ENCODE measurements around the gene CYSLTR2.

The CYSLTR2 gene

GRCh38 chr13:48748681-48749080 is 95.0 kb downstream of the CYSLTR2 start:
- no peak for DNase-seq (ENCODE audit: low read depth, low spot score)
- Histone ChIP-seq H3K9ac (ENCODE audit: insufficient read length, low read depth) (no peak overlapping the region), H3K9me3 (ENCODE audit: insufficient read depth, low read length) (no peaks in the 10 kb centered on the region), H3K36me3 (ENCODE audit: insufficient read depth, insufficient read length, low read length) (no peaks in the 10 kb centered on the region), H3K4me3 (ENCODE audit: insufficient read length, low read depth) (no peak overlapping the region), H3K4me1 (ENCODE audit: insufficient read depth, insufficient read length) (no peaks in the 10 kb centered on the region), H3K27me3 (ENCODE audit: insufficient read depth, insufficient read length) (no peaks in the 10 kb centered on the region)
- TF ChIP-seq ZNF274 (IDR thresholded peaks at IDR 0.05; ENCODE audit: low read depth, low read length) = no peak
- TF ChIP-seq SUZ12 (IDR thresholded peaks at IDR 0.05; ENCODE audit: extremely low read depth, insufficient read depth, insufficient read length) = no peak
- no peak for TF ChIP-seq YY1 (IDR thresholded peaks at IDR 0.05; ENCODE audit: insufficient read depth, insufficient read length)

DNA sequence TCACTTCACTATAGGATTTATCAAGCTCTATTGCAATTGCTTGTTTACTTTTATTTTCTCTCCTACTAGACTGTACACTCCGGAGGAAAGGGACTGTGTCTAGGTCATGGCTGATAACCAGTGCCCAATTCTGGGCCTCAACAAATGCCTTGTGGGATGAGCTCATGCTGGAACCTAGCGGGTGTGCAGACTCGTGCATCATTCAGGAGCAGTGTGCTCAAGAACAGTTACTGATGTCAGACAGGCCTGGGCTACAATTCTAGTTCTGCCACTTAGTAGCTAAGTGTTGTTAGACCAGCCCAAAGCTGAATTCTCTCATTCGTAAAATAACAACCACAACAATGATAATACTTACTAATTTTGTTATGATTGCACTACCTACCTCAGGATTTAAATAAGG is 95.4 kb downstream of the CYSLTR2 start:
- no peak for DNase-seq (ENCODE audit: low read depth, low spot score)
- no peaks in the 10 kb centered on the region for H3K4me1 ChIP-seq (ENCODE audit: insufficient read depth, insufficient read length)
- H3K9me3 ChIP-seq (ENCODE audit: insufficient read depth, low read length) = no peaks in the 10 kb centered on the region
- no peak overlapping the region for H3K4me3 ChIP-seq (ENCODE audit: insufficient read length, low read depth)
- no peak for TF ChIP-seq YY1 (IDR thresholded peaks at IDR 0.05; ENCODE audit: insufficient read depth, insufficient read length)
- TF ChIP-seq ZNF274 (IDR thresholded peaks at IDR 0.05; ENCODE audit: low read depth, low read length) = no peak
- TF ChIP-seq SUZ12 (IDR thresholded peaks at IDR 0.05; ENCODE audit: extremely low read depth, insufficient read depth, insufficient read length) = no peak
- H3K9ac ChIP-seq (ENCODE audit: insufficient read length, low read depth) = no peak overlapping the region
- no peaks in the 10 kb centered on the region for H3K27me3 ChIP-seq (ENCODE audit: insufficient read depth, insufficient read length)
- H3K36me3 ChIP-seq (ENCODE audit: insufficient read depth, insufficient read length, low read length) = no peaks in the 10 kb centered on the region

- DNase-seq (ENCODE audit: low read depth, low spot score) = no peak
These were observed 96.2 kb downstream of the CYSLTR2 start for GRCh38 chr13:48749699-48750473.

GRCh38 chr13:48750588-48751383 is 97.1 kb downstream of the CYSLTR2 start:
- Histone ChIP-seq H3K4me1 (ENCODE audit: insufficient read depth, insufficient read length) (no peaks in the 10 kb centered on the region), H3K4me3 (ENCODE audit: insufficient read length, low read depth) (no peak overlapping the region), H3K36me3 (ENCODE audit: insufficient read depth, insufficient read length, low read length) (no peaks in the 10 kb centered on the region), H3K9me3 (ENCODE audit: insufficient read depth, low read length) (no peaks in the 10 kb centered on the region), H3K27me3 (ENCODE audit: insufficient read depth, insufficient read length) (no peaks in the 10 kb centered on the region), H3K9ac (ENCODE audit: insufficient read length, low read depth) (no peak overlapping the region)
- no peak for TF ChIP-seq ZNF274 (IDR thresholded peaks at IDR 0.05; ENCODE audit: low read depth, low read length)
- no peak for DNase-seq (ENCODE audit: low read depth, low spot score)

More at GRCh38 chr13:48749699-48750473, 96.2 kb downstream of the CYSLTR2 start:
- Histone ChIP-seq H3K36me3 (ENCODE audit: insufficient read depth, insufficient read length, low read length) (no peaks in the 10 kb centered on the region), H3K9me3 (ENCODE audit: insufficient read depth, low read length) (no peaks in the 10 kb centered on the region), H3K4me1 (ENCODE audit: insufficient read depth, insufficient read length) (no peaks in the 10 kb centered on the region), H3K9ac (ENCODE audit: insufficient read length, low read depth) (no peak overlapping the region), H3K27me3 (ENCODE audit: insufficient read depth, insufficient read length) (no peaks in the 10 kb centered on the region), H3K4me3 (ENCODE audit: insufficient read length, low read depth) (no peak overlapping the region)
- no peak for TF ChIP-seq SUZ12 (IDR thresholded peaks at IDR 0.05; ENCODE audit: extremely low read depth, insufficient read depth, insufficient read length)
- no peak for TF ChIP-seq YY1 (IDR thresholded peaks at IDR 0.05; ENCODE audit: insufficient read depth, insufficient read length)
- TF ChIP-seq ZNF274 (IDR thresholded peaks at IDR 0.05; ENCODE audit: low read depth, low read length) = no peak

- Histone ChIP-seq H3K4me1 (ENCODE audit: insufficient read depth, insufficient read length) (no peaks in the 10 kb centered on the region), H3K9ac (ENCODE audit: insufficient read length, low read depth) (no peak overlapping the region), H3K36me3 (ENCODE audit: insufficient read depth, insufficient read length, low read length) (no peaks in the 10 kb centered on the region), H3K4me3 (ENCODE audit: insufficient read length, low read depth) (no peak overlapping the region), H3K9me3 (ENCODE audit: insufficient read depth, low read length) (no peaks in the 10 kb centered on the region), H3K27me3 (ENCODE audit: insufficient read depth, insufficient read length) (no peaks in the 10 kb centered on the region)
- TF ChIP-seq YY1 (IDR thresholded peaks at IDR 0.05; ENCODE audit: insufficient read depth, insufficient read length) (no peak), SUZ12 (IDR thresholded peaks at IDR 0.05; ENCODE audit: extremely low read depth, insufficient read depth, insufficient read length) (no peak), ZNF274 (IDR thresholded peaks at IDR 0.05; ENCODE audit: low read depth, low read length) (no peak)
- no peak for DNase-seq (ENCODE audit: low read depth, low spot score)
These were observed 106.9 kb downstream of the CYSLTR2 start for GRCh38 chr13:48760626-48761025.

Measured in NT2/D1 (cell line).